HG03064 (cell line): ENCODE measurements around the gene HCRTR1.

Source experiments
- ATAC-seq: cut with Tn5 transposase; IDR thresholded peaks from one replicate; pipeline ENCODE4 v1.9.1; 2021; ENCODE audit warnings: low read depth; ENCODE audit not compliant: unreplicated experiment

The HCRTR1 gene

DNA sequence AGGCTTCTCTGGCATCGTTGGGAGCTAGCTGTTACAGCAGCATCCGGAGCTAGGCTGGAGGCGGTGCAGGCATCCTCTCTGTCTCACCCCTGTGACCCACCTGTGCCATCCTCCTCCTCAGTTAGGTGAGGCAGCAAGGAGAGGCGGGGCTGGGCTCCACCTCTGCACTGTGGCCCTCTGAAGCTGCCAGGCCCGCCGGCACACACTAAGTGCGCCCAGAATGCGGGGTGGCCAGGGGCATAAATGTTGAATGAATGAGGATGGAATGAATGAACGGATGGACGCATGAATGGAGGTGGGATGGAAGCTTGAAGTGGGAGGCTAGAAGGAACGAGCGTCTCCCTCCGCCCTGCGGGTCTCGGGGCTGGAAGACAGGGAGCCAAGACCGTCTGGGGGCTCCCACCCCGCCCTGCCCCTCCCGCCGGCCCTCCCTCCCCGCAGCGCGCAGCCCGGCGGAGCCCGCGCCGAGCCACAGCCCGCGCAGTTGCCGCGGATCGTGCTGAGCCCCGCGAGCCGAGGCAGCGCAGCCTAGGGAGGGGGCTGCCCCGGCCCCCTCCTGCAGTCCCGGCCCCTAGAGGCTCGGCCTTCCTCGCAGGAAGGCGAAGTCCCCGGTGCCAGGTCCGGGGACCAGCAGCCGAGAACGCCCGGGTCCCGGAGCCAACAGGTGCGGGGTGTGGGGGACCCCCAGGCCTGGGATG lies at the start of gene HCRTR1:
HCRTR1 (plus strand) TSS at position 472 of the 698 bp plus-strand sequence. CDS start 1,504 bp downstream, outside the sequence.
- ATAC-seq = no peak

DNA sequence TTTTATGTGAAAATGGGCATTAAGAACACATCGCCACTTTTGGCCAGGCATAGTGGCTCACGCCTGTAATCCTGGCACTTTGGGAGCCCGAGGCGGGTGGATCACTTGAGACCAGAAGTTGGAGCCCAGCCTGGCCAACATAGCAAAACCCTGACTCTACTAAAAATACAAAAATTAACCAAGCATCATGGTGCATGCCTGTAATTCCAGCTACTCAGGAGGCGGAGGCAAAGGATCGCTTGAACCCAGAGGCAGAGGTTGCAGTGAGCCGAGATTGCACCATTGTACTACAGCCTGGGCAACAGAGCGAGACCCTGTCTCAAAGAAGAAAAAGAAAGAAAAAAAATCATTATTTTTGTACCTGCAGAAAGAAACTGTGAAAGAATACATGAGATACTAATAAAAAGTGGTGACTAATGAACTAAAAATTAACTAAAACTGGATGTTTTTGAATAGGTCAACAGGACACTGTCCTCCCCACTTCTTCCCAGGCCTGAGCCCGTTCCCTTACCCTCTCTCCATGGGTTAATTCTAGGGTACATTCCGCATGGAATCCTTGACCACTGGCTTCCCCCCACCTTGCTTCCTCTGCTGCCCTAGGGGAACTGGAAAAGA lies 49.4 kb upstream of the HCRTR1 start:
- no peak for ATAC-seq

- ATAC-seq = no peak
These were observed 48.4 kb upstream of the HCRTR1 start for GRCh38 chr1:31568895-31569595.

- no peak for ATAC-seq
These were observed 47.8 kb upstream of the HCRTR1 start for GRCh38 chr1:31569596-31570173.

GRCh38 chr1:31570228-31570627 lies 47.3 kb upstream of the HCRTR1 start:
- no peak for ATAC-seq

- ATAC-seq = no peak
These were observed 46.6 kb upstream of the HCRTR1 start for GRCh38 chr1:31570906-31571305.

GRCh38 chr1:31571340-31572295 lies 45.9 kb upstream of the HCRTR1 start:
- no peak for ATAC-seq

DNA sequence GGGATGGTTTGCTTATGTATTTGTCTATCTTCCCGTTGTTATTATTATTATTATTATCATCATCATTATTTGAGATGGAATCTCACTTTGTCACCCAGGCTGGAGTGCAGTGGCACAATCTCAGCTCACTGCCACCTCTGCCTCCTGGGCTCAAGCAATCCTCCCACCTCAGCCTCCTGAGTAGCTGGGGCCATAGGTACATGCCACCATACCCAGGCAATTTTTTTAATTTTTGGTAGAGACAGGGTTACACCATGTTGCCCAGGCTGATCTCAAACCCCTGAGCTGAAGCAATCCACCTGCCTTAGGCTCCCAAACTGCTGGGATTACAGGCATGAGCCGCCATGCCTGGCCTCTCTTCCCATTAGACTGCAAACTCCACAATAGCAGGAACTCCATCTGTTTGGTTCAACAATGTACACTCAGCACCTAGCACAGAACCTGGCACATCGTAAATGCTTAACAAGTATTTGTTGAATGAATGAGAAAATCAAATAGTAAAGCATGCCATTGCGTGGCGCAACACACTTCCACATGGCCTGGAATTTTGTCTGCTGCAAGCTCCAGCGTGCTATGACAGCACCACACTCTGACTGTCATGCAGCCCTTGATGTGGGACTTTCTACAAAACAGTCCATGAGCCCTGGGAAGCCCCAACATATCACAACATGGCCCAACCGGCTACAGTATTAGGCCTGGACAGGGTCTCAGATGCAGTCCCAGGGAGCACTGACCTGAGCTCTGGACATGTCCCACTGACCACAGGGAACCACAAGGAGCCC lies 45.0 kb upstream of the HCRTR1 start:
- ATAC-seq = no peak

DNA sequence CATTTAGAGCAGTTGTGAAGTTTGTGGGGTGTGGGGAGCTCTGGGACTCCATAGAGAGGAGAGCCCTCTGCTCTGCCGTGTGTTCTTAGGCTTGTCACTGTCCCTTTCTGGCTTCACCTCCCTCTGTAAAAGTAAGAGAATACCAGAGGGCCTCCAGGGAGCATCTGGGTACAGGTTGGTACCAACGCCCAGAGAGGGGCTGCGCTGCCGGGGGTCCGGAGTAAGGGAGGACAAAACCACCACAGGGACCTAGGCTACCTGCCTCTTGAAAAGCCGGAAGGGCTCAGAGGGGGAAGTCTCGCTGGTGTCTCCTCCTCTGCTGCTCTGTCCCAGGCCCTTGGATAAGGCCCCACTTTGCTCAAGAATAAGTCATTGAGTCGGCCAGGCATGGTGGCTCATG lies 44.2 kb upstream of the HCRTR1 start:
- ATAC-seq = no peak

- ATAC-seq = no peak
These were observed 42.6 kb upstream of the HCRTR1 start for GRCh38 chr1:31574749-31575368.

- no peak for ATAC-seq
These were observed 41.9 kb upstream of the HCRTR1 start for GRCh38 chr1:31575369-31576140.

DNA sequence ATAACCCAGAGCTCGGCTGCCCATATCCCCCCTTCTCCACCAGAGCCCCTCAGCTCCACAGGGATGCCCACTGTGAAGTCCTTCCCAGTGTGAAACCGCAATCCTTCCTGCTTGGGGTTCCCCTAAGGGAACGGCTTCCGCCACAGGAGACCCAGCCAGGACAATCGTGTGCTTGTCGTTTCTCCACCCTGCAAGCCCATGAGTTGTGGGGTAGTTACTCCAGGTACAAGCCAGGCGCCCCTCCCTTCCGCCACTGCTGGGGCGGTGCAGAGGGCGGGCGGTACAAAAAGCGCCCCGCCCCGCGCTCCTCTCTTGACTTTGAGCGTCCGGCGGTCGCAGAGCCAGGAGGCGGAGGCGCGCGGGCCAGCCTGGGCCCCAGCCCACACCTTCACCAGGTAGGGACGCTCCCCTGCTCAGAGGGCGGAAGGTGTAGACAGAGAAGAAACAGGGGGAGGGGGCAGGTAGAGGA lies 41.3 kb upstream of the HCRTR1 start, which contains the start of gene TINAGL1:
TINAGL1 (plus strand) TSS at position 315 of the 469 bp plus-strand sequence. CDS start 634 bp downstream, outside the sequence.
- ATAC-seq = no peak

DNA sequence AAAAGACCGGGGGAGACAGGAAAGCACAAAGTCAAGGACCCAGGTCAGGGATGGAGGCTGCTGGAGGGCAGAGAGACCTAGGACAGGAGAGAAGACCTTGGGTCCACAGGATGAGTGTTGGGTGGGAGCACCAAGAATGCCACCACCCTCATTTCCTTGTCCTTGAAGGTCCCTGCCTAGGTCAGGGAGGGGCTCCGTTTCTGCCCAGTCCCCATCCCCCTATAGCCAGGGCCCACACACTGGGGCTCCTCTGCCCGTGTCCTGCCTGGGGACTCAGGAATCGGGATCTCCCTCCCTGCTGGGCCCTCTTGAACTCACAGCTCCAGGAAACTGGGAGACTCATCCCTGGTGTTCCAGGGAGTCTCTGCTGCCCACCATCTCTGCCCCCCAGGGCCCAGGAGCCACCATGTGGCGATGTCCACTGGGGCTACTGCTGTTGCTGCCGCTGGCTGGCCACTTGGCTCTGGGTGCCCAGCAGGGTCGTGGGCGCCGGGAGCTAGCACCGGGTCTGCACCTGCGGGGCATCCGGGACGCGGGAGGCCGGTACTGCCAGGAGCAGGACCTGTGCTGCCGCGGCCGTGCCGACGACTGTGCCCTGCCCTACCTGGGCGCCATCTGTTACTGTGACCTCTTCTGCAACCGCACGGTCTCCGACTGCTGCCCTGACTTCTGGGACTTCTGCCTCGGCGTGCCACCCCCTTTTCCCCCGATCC lies 40.6 kb upstream of the HCRTR1 start:
- no peak for ATAC-seq

DNA sequence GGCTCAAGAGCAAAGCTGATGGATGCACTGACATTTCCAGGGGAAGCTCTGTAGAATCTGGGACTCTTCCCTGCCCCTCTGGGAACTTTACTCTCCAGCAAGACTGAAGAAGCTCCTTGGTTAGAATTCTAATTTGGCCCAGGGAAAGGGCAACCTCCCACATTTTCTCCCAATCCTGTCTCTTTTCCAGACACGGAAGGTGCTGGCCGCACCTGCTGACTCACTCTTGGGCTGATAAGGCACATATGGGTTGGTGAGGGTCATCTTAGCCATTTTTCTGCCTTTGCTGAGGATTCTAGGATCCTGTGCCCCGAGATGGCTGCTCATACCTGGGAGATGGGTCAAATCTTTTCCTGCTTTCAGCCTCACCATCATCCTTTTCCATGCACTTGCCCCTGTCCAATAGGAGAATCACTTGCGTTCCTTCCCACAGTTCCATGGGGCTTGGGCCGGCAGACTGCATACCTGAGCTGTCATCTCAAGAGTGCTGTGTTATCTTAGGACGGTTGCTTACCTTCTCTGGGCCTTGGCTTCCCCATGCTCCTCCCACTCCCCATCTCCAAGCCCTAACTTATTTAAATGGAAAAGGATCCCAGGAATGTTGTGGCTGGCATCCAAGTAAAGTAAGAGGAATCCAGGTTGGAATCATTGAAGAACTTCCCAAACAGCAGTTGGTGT lies 39.8 kb upstream of the HCRTR1 start:
- ATAC-seq = no peak

- ATAC-seq = no peak
These were observed 38.1 kb upstream of the HCRTR1 start for GRCh38 chr1:31579374-31579773.

DNA sequence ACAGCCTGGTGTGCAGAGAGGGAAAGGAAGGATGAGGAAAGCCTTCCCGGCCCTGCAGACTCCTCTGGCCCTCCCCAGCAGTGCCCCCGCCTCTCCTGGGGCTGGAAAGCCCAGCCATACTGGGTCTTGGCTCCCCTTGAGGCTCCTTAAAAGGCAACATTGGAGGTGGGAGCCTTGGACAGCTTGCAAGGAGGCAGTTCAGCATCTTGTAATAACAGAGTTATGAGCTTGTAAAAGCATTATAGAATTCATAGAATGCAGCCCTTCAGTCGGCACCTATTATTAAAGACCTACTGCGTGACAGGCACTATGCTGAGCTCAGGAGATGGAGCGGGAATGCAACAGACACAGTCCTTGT lies 37.0 kb upstream of the HCRTR1 start:
- ATAC-seq = no peak
